HepG2 (cell line): ENCODE results near the gene TCF7L2.

Source experiments
- AHR ChIP-seq: IDR thresholded peaks from 2 replicates; pipeline ENCODE4 v1.6.1; 2018; ENCODE audit warnings: missing genetic modification reagents, missing compliant biosample characterization
- EP300 ChIP-seq, 3 experiments: sonication (generic) in 1 of 3; formaldehyde crosslinking in 1 of 3; IDR thresholded peaks; 2 replicates each; pipeline versions ENCODE4 v1.5.1 to v1.6.1; 2011 to 2020; ENCODE audit warnings: low read depth in 2 of 3, low read length in 2 of 3, borderline replicate concordance in 1 of 3, improper control_type of control experiment in 1 of 3, mild to moderate bottlenecking in 1 of 3, missing genetic modification reagents in 1 of 3, moderate library complexity in 1 of 3
- FOXJ3 ChIP-seq: sonication (generic); formaldehyde crosslinking; IDR thresholded peaks from 2 replicates; pipeline ENCODE4 v1.4.0; 2020; ENCODE audit warnings: missing genetic modification reagents, mild to moderate bottlenecking, borderline replicate concordance
- GATAD1 ChIP-seq: IDR thresholded peaks from 2 replicates; pipeline ENCODE4 v1.6.1; 2016; ENCODE audit warnings: missing genetic modification reagents, missing compliant biosample characterization
- IKZF4 ChIP-seq: sonication (generic); formaldehyde crosslinking; IDR thresholded peaks from 2 replicates; pipeline ENCODE4 v1.5.1; 2020; ENCODE audit warnings: borderline replicate concordance, mild to moderate bottlenecking, low read depth, missing genetic modification reagents; ENCODE audit errors: not compliant biosample characterization
- KMT2A ChIP-seq: sonication (generic); formaldehyde crosslinking; IDR thresholded peaks from 2 replicates; pipeline ENCODE4 v1.4.0; 2020; ENCODE audit warnings: missing genetic modification reagents
- POLR2A ChIP-seq, 2 experiments: IDR thresholded peaks; 2 replicates each; pipeline ENCODE4 v1.6.1; 2011; ENCODE audit warnings: low read depth in 2 of 2, low read length in 2 of 2, mild to moderate bottlenecking in 1 of 2, moderate library complexity in 1 of 2; ENCODE audit not compliant: insufficient read depth in 1 of 2
- POLR2AphosphoS5 ChIP-seq: IDR thresholded peaks from 2 replicates; pipeline ENCODE4 v1.6.1; 2012; ENCODE audit warnings: low read depth, low read length
- POLR2G ChIP-seq: fragments of 200-400 bp; formaldehyde crosslinking; IDR thresholded peaks from 2 replicates; pipeline ENCODE4 v1.6.1; 2018; ENCODE audit warnings: mild to moderate bottlenecking, low read depth, low read length, moderate library complexity
- ZNF350 ChIP-seq: sonication (generic); formaldehyde crosslinking; IDR thresholded peaks from 2 replicates; pipeline ENCODE4 v1.4.0; 2020; ENCODE audit warnings: mild to moderate bottlenecking, low read depth, missing genetic modification reagents, borderline replicate concordance
- ZNF564 ChIP-seq: sonication (generic); formaldehyde crosslinking; IDR thresholded peaks from 2 replicates; pipeline ENCODE4 v1.8.1; 2023; ENCODE audit warnings: mild to moderate bottlenecking, missing genetic modification reagents
- ZNF660 ChIP-seq: sonication (generic); formaldehyde crosslinking; IDR thresholded peaks from 2 replicates; pipeline ENCODE4 v1.5.1; 2020; ENCODE audit warnings: mild to moderate bottlenecking, low read depth, missing genetic modification reagents, borderline replicate concordance
- TF ChIP-seq, protein P1 (sequence below): sonication (generic); formaldehyde crosslinking; IDR thresholded peaks from 2 replicates; pipeline ENCODE4 v1.4.0; 2020; ENCODE audit warnings: missing genetic modification reagents, borderline replicate concordance

DNA sequence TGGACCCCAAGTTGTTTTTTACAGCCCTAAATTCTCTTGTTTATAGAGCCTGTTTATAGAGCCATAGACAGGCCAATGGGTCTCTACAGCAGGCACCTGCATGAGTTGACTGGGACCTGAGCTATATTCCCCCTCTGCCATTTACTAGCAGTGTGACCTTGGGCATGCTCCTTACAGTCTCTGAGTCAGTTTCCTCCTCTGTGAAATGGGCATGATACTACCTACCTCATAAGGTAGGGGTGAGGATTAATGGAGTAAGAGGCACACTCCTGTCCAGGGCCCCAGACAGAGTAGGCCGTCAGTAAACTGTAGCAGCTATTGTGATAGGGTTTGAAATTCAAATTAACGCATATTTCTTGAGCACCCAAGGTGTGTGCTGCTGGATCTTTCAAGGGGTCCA is 138.1 kb downstream of the TCF7L2 start:
- TF ChIP-seq KMT2A = no peak
- TF ChIP-seq POLR2A (IDR thresholded peaks at IDR 0.05; ENCODE audit: insufficient read depth in 1 of 2, low read depth in 2 of 2, low read length in 2 of 2) = no peak
- TF ChIP-seq AHR (CRISPR knock-in tag) = no peak
- no peak for TF ChIP-seq ZNF564 (CRISPR knock-in tag)
- TF ChIP-seq POLR2AphosphoS5 = no peak
- TF ChIP-seq FOXJ3 (CRISPR knock-in tag) = no peak
- TF ChIP-seq GATAD1 (CRISPR knock-in tag) = no peak
- TF ChIP-seq IKZF4 (CRISPR knock-in tag) = no peak
- no peak for TF ChIP-seq ZNF660 (CRISPR knock-in tag)
- TF ChIP-seq, protein P1, sequence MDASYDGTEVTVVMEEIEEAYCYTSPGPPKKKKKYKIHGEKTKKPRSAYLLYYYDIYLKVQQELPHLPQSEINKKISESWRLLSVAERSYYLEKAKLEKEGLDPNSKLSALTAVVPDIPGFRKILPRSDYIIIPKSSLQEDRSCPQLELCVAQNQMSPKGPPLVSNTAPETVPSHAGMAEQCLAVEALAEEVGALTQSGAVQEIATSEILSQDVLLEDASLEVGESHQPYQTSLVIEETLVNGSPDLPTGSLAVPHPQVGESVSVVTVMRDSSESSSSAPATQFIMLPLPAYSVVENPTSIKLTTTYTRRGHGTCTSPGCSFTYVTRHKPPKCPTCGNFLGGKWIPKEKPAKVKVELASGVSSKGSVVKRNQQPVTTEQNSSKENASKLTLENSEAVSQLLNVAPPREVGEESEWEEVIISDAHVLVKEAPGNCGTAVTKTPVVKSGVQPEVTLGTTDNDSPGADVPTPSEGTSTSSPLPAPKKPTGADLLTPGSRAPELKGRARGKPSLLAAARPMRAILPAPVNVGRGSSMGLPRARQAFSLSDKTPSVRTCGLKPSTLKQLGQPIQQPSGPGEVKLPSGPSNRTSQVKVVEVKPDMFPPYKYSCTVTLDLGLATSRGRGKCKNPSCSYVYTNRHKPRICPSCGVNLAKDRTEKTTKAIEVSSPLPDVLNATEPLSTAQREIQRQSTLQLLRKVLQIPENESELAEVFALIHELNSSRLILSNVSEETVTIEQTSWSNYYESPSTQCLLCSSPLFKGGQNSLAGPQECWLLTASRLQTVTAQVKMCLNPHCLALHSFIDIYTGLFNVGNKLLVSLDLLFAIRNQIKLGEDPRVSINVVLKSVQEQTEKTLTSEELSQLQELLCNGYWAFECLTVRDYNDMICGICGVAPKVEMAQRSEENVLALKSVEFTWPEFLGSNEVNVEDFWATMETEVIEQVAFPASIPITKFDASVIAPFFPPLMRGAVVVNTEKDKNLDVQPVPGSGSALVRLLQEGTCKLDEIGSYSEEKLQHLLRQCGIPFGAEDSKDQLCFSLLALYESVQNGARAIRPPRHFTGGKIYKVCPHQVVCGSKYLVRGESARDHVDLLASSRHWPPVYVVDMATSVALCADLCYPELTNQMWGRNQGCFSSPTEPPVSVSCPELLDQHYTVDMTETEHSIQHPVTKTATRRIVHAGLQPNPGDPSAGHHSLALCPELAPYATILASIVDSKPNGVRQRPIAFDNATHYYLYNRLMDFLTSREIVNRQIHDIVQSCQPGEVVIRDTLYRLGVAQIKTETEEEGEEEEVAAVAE (CRISPR knock-in tag) = no peak
- TF ChIP-seq ZNF350 = no peak
- TF ChIP-seq POLR2G = no peak
- TF ChIP-seq EP300 (IDR thresholded peaks at IDR 0.05; ENCODE audit: low read depth in 2 of 2, low read length in 2 of 2) = no peak
- no peak for TF ChIP-seq EP300 (CRISPR knock-in tag; IDR thresholded peaks at IDR 0.05; ENCODE audit: borderline replicate concordance)
